C4-2B (cell line): ENCODE data around the gene ELMO2.

Source experiments
- CTCF ChIP-seq: fragments of 450-650 bp; conservative IDR thresholded peaks from 2 replicates; pipeline ENCODE4 v1.5.1; 2017; ENCODE audit warnings: mild to moderate bottlenecking
- ZFX ChIP-seq: fragments of 450-650 bp; IDR thresholded peaks from 2 replicates; pipeline ENCODE4 v1.6.1; 2017

DNA sequence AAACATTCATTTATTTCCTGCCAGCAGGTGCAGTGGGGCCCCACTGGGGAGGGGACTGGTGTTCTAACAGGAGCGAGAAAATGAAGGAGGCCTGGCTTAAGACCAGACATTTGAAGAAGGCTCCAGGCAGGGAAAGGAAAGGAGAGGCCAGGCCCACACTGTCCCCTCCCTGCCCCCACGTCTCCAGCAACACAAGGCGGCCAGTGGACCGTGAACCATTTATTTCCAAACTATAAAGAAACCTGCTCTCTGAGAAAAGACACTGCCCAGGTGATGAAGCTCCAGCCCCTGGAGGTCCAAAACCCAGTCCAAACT, 56.7 kb downstream of the ELMO2 start:
- TF ChIP-seq CTCF, result no peak
- TF ChIP-seq ZFX, result no peak
